ENCODE results near the gene FCHSD2.

The FCHSD2 gene

DNA sequence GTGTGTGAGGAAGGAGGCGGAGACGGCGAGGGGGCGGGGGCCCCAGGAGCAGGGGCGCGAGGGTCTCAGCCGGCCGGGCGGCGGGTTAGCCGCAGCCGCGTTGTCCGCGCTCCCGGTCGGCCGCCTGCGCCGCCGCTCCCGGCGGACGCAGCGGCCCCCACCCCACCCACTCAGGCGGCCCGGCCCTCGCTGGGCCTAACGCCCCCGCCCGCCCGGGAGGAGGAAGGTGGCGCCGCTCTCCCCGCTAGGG, at the start of gene FCHSD2:
TSS of gene FCHSD2 (minus strand) at position 191 of the 250 bp plus-strand sequence. CDS start 441 bp downstream, outside the sequence.
- DNase-seq: no peak

DNA sequence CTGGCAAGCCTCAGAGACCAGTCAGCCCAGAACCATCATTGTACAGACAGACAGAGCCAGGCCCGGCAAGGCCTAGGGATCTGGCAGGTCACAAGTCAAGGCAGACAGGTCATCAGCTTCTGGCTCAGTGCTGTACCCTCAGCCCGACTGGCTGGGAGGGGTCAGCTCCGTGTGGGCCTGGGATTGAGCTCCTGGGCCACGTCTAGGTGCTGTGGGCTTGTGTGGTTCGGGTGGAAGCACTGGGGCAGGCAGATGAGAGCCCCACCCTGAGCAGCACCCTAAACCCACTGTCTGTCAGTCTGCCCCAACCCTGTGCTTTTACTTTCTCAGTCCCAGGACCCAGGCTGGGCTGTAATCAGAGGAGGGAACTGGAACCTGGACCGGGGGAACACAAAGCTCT, 49.0 kb upstream of the FCHSD2 start:
- DNase-seq: no peak

DNA sequence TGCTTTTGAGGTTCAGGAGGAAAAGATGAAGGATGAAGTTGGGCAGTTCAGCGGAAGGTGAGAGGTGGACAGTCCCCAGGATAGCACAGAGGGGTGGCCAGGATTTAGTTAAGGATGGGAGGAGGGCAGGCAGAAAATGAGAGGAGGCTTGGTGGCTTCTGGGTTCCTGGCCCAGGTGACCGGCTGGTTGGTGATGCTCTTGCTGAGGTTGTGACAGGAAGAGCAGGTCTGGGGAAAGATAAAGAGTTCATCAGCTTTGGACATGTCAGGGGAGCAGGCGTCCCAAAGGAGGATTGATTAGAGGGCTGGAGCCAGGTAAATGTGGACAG, 48.4 kb upstream of the FCHSD2 start:
- no peak for DNase-seq

DNA sequence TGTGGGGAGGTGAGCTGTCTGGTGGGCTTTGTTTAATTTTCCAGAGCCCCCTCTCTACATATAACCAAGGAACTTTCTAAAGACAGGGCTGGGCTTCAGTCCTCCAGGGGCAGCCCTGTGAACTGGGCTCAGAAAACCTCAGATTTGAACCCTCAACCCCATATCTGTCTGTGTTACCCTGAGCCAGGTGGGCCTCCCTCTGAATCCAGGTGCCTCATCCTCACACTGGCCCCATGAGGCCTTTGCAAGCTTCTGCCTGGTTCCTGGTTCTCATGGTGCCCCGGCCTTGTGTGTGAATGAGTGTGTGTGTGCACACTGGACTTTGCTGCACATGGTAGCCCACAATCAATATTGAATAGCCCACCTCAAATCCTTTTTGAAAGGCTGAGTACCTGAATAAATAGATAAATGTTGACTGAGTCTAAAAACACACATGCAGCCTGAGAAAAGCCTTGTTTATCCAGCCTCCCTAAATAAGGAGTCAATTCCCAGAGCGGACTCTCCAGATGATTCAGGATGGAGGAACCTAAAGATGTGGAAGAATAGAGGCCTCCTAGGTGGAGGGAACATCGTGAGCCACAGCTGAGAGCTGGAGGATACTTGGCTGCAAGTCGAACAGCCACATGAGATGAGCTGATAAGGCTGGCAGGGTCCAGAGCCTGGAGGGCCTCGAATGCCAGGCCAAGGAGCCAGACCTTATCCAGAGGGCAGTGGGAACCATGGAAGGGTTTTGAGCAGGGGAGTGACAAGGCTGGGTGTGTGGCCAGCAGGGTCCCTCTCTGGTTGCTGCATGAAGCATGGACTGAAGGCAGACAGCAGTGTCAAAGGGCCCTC, 47.8 kb upstream of the FCHSD2 start:
- DNase-seq: no peak

DNA sequence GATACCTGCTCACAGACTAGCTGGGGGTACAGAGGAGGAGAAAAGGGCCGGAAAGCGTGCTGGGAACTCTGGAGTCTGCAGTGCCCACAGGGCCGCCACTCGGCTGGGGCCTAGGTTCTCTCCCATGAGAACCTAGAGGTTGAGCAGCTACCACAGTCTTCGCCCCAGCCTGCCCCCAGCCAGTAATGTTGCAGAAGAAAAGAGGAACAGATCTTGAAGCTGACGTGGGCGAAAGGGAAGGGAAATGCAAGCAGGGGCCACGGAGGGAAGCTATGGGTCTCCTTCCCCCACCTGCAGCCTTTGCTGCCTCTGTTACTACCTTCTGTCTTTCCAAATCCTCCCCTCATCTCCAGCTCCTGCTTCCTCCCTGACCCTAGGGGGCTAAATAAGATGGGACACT, 47.2 kb upstream of the FCHSD2 start:
- DNase-seq: no peak

DNA sequence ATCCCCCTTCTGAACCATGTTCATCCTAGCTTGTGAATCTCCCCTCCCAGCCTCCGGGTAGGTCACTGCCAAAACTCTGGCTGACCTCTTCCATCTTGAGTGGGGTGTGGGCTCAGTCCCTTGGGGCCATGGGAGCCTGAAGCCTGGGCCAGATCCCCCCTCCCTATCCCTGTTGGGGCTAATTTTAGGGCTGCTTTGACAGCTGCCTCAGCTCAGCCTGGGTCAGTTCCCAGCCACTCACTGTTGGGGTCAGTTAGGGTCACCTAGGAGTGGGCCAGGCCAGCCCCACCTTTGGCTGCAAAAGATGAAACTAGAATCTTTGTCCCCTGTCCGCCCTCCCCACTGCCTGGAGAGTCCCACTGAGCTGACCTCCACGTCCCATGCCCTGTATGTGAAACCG, 46.2 kb upstream of the FCHSD2 start:
- no peak for DNase-seq

DNA sequence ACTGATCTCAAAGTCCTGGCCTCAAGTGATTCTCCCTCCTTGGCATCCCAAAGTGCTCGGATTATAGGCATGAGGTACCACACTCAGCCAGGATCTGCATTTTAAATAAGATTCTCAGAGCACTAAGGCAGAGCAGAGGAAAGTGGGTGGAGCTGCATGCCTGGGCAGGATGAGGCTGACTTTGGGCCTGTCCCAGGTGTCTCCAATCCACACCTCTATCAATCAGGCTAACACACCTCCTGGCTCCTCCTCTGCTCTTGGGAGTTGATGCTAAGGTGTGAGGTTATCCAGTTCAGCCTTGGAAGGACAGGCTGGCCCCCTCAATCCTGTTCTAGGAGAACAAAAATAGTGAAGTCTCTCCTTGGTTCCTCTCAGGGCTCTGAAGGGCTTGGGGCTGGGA, 45.7 kb upstream of the FCHSD2 start:
- DNase-seq: no peak

DNA sequence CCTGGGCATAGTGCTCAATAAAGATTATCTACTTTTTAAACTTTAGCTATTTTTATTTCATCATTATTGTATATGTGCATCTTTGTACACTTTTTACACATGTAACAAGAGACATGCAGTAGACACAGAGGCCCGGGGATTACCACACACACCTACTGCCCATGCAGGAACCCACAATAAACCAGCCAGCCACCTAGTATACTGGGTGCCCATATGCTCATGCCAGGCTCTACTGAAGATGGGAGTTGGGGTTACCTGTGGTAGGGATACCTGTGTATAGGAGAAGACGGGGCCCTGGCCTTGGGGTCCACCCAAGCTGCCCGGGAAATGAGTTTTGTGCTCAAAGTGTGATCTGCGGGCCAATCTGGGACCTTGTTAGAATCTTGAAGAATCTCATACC, 44.8 kb upstream of the FCHSD2 start:
- no peak for DNase-seq

DNA sequence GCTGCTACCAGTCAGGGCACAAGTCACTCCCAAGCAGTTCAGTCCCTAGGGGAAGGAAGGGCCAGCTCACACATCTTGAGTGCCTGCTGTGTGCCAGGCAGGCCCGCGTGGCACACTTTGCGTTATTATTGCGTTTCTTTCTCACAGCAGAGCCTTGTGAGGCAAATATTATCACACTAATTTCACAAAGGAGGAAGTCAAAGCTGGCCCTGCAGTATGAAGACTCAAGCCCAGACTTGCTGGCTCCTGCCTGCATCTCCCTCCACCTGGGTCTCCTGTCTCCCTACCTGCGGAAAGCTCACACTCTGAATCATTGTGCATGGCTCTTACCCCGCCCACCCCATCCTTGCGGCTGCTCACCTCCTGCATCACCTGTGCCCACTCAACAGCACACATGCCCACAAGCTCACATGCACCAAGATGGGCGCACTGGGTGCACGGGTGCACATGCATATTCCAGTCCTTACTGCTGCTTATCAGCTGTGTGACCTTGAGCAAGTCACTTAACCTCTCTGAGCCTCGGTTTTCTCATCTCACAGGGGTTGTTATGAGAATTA, 44.3 kb upstream of the FCHSD2 start:
- no peak for DNase-seq

DNA sequence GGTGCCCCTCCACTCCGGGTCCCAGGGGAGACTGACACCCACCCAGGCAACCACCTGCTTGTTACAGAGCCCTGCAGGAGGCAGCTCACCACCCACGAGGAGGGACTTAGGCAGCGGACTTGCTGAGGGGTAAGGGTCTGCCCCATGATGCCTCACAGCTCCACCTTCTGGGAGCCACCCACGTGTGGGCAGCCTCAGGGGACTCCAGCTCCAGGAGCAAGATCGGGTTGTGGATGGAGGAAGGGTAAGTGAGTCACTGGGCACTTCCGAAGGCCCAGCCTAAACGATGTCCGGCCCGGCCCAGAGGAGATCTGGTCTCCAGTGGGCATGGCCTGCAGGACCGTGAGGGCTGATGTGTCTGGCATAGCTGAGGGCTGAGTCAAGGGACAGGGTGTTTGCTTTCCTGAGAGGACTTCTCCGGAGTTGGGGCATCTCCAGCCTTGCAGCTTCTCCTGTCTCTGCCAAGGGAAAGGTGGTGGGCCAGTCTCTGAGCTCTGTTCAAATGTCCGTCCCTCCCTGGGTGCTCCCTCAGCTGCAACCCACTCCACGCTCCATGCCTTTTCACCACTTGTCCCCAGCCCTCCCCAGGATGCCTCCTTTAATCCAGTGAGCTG, 43.7 kb upstream of the FCHSD2 start:
- no peak for DNase-seq

DNA sequence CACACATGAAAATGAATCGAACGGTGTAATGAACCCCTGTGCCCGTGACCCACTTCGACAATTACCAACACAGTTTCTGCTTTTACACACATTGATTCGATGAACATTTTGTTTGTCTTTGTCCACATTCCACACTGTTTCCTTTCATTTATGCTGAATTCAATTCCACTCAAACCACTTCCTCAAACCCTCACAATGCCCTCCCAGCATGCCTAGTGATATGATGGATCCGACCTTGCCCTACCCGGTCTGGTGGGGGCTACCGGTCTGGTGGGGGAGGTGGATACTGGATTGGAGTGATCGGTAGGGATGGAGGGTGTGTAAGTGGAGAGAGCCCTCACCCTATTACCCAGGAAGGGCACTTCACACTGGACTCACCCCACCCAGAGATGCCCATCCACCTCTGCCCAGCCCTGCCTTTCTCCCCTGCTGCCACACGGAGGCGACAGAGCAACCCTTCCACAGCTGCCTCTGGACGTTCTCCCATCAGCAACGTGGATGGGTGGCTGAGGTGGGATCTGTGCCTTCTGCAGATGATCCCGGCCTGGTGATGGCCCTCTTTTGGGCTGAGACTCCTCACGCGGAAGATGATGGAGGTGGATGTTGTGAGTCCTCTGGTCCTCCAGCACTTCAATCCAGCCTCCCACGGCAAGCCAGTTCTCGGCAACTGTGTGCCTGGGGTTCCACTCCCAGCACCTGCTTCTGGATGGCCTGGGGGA, 43.0 kb upstream of the FCHSD2 start:
- no peak for DNase-seq

DNA sequence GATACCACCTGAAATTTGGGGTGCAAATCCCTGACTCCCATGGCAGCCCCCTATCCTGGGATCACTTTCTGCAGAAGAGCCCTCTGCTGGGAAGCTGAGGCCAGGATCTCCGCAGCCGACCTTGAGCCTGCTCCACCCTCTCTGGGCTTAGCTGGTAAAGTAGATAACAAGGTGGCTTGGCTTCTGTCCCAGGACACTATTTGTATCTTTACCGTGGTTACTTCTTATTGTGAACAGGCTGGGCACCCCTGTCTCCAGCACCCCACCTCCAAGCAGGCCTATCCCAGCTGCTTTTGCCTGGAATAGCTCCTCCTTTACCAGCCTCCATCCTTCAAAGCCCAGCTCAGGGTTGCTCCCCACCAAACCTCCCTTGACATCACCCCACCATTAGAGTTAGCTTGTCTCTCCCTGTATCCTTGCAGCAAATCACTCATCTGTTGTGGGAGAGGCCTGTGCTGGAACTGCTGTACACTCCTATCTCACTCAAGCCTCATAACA, 40.8 kb upstream of the FCHSD2 start:
- no peak for DNase-seq

DNA sequence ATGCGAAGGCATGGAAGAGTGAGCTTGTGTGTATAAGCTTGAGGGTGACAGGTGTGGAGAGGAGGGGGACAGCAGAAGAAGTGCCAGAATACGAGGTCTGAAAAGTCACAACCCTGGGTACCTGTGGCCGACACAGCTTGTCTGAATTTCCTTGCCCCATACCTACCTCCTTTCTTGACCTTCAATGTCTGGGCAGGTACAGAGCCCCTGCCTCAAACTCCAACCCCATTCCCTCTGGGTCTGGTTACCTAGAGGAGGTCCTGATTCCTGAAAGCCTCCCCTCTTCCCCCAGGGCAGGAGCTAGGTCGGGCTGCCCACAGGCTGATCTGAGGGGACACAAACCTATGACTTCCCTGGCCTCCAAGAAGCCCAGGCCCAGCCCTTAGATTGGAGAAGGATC, 36.6 kb upstream of the FCHSD2 start:
- DNase-seq: no peak

DNA sequence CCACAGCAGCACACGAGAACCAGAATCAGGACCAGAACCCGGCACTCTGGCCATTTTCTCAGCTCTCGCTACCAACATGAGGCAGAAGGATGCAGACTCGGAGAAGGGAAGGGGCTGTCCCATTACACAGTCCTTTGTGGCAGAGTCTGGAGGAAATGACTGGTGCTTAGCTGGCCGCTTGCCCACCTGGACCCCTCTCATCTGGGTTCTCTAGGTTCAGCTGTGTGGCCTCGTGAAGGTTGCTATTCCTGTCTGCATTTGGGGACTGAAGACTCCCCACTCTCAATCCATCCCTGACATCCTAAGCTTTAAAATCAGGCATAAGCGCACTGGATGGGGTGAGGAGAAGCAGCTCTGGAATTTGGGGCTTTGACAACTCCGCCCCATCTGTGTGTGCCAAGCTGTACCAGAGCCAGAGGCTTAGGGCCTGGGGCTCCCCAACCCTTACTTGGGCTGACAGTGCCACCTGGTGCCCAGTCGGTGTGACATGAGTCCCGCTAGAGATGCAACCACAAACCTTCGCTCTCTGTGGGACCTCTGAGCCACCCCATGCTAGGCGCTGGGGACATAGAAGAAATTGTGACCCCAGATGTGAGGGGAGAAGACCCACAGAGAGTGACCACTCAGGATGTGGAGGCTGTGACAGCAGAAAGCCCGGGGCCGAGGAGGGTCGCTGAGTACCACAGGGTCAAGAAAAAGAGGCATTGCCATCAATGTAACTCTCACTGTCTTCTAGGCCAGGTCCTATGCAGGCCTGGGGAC, 35.8 kb upstream of the FCHSD2 start:
- DNase-seq: no peak

DNA sequence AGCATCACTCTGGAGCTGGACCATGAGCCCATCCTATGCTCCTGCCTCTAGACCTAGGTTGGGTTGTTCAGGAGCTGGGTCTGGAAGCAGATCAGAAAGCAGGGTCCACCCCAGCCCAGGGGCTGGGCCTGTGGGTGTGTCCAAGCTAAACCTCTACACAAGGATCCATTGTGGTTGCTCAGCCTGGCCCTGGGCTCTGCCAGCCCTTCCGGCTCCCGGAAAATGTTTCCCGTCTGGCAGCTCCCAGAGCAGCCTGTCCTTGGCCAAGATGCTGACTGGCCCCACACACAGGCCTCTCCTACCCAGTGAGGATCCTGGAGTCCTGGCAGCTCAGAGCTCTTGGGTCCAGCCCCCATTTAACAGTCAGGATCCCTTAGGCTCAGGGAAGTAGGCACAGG, 35.3 kb upstream of the FCHSD2 start:
- no peak for DNase-seq

DNA sequence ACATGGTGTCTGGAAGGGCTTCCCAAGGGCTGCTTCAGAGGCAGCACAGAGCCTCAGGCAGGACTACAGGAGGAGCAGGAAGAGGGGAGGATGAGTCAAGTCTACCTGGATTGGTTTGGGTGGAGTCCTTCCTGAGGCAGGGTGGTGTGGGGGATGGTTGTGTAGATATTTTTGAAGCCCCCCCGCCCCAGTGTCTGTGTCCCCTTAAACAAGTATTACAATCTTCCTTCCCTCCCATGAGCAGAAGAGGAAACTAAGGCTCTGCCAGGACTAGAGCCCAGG, 34.7 kb upstream of the FCHSD2 start:
- no peak for DNase-seq

DNA sequence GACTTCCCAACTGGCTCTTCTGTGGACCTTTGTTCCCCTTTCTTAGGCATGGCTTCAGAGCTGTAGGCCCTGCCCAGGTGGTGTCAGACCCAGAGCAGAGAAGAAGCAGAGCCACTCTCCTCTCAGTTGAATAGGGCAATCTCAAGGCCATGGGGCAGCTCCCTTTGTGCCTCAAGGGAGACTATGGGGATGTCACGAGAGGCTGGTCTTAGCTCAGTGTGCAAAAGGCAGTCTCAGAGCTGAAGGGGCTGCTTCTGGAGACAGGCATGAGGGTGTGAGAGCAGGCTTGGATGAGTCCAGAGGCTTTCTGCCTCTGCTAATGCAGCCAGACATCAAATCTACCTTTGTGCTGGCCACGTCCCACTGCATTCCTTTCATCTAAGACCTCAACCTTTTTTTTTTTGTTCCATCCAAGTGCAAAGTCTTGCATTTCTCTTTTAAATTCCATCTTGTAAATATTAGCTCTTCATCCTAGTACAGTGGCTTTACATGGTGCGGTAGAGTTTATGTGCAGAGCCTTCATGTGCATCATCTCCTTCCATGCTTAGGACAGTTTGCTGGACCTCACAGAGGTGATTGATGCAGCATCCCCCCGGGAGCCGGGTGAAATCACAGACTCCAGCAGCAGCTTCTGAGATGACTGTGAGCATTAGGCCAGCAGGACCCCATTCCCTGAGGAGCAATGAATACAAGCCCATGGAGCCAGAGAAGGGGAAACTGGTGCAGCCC, 34.2 kb upstream of the FCHSD2 start:
- no peak for DNase-seq

DNA sequence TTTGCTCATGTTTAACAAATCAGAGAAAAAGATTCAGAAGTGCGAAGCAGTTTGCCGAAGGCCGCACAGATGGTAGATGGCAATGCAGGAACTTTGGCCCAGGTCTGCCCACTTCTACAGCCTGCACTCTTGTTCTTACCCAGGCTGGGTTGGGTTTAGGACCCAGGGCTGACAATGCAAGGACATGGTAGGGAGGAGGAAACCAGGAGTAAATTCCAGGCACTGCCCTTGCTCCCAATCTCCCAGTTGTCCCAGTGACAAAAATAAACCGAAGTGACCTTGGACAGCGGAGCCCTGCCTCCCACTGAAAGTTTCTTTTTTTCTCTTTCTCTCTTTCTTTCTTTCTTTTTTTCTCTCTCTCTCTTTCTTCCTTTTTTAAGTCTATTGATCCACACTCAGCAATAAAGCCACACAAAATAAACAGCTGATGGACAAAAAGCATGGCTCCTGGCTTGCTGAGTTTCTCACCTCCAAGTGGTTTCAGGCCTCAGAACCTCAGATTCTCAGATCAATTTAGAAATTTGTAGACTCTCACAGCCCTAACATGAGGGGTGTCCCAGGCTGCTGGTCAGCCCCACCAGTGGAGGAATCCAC, 33.5 kb upstream of the FCHSD2 start:
- DNase-seq: no peak

DNA sequence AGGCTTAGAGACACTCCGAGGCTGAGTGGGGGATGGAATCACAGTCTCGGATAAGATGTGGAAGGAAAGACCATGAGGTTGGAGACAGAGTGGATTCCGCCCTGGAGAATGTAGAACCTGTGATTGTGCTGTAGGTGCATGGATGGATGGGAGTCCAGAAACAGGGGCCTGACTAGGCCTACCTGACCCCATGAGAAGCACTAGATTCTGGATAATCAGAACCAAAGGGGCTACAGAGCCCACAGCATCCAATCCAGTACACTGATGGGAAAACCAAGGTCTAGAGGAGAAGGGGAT, 32.3 kb upstream of the FCHSD2 start:
- no peak for DNase-seq

DNA sequence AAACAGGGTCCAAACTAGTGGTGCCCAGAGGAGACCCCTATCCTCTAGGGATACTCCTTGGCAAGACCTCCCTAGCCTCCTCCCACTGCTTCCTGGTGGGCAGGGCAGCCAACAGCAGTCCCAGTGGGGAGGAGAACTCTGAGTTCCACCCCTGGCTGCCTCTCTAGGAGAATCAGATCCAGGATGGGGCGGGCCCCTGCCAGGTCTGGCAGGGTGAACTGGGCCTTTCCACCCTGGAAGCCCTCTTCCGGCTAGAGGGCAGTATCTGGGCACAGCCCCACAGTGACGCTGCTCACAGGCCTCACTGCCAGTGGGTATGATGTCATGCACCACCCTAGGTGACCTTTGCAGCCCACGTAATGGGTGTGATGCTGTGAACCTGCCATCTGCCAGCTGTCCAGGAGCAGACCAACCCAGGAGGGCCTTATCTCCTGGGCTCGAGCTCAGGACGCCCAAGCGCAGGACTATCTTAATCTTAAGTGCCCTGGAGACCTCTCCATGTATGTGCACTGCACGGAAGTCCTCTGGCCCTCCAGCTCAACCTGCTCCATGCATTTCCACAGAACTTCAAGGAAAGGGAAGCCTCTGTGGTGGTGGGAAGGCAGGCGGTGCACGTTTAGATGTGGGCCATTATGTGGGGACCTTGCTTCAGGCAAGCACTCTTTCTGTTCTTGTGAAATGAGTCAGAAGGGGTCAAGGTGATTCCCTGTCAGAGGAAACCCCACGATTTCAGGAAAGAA, 31.8 kb upstream of the FCHSD2 start:
- DNase-seq: no peak

DNA sequence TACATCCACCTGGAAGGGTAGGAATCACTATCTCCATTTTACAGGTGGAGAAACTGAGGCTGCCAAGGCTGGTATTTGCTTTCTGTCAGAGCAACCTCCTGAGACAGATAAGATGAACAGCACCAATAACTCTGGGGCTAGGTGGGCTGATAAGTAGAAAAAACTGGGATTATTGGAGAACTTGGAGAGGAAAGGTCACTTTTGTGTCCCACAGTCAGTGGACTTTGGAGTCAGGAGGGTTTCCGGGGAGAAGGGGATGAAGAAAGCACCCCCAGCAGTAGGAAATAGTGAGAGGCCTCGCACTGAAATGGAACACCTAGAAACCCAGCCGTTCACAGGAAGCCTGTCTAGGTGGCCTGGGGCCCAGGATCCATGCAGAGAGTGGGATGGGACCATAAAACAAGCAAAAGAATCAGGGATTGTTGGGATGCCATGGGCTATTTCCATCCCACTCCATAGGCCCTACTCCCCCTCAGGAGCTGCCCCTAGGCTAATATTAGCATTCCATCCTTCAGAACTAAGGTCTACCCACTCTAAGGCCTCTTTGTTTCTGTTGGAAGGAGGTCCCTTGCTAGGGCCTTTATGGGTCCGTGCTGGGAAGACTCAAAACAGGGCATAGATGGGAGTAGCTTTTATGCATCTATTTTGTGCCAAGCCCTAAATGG, 31.0 kb upstream of the FCHSD2 start:
- DNase-seq: no peak
